Activated naive CD8-positive, alpha-beta T cell treated with anti-CD3 and anti-CD28 coated beads, Interleukin-2, amount 10 ng/mL, durations not matched to agents 7 days and 5 days (primary cell): ENCODE results near the gene LRCH1. TPM values are rescaled to one million over a fixed set of nuclear protein-coding genes. Genes with fewer than 3 reads are reported as not detected.

ENCODE experiments used
- ATAC-seq: fragments of 150-1000 bp; cut with Tn5 transposase; one replicate; pipeline ENCODE4 v1.10.0; 2021; ENCODE audit warnings: low read depth, moderate library complexity
- POLR2A ChIA-PET: fragments of 350-600 bp; sonication (Branson Sonifier 250); formaldehyde crosslinking; loops from one replicate; lab custom pipeline; 2021; ENCODE audit warnings: antibody characterized with exemption; lab: Charles Lee
- DNase-seq: peaks from one replicate; pipeline ENCODE4 v3.0.0; 2021
- H3K27ac Mint-ChIP-seq: one replicate; pipeline ENCODE4 v1.8.0; 2022; ENCODE audit warnings: mild to moderate bottlenecking, mixed read lengths
- H3K27me3 Mint-ChIP-seq: one replicate; pipeline ENCODE4 v1.8.0; 2022; ENCODE audit warnings: mild to moderate bottlenecking, moderate library complexity, mixed read lengths
- H3K36me3 Mint-ChIP-seq: one replicate; pipeline ENCODE4 v1.8.0; 2021; ENCODE audit warnings: mild to moderate bottlenecking, mixed read lengths
- H3K4me1 Mint-ChIP-seq: one replicate; pipeline ENCODE4 v1.8.0; 2021; ENCODE audit warnings: mixed read lengths
- H3K4me3 Mint-ChIP-seq: one replicate; pipeline ENCODE4 v1.8.0; 2022; ENCODE audit warnings: mild to moderate bottlenecking, moderate library complexity, mixed read lengths
- H3K9me3 Mint-ChIP-seq: one replicate; pipeline ENCODE4 v1.8.0; 2021; ENCODE audit warnings: mixed read lengths
- total RNA-seq, 2 experiments: library from RNA; stranded (reverse); gene quantifications; one replicate each; pipeline ENCODE4 v1.2.3, GENCODE V29; 2021

Gene LRCH1
- total RNA-seq, 2 experiments from 2014 or later, result 18.5 to 18.9 TPM

- Mint-ChIP-seq H3K4me1 (peaks cover 25% of the 10 kb centered on the region), H3K4me3 (no peak overlapping the region), H3K27me3 (no peaks in the 10 kb centered on the region), H3K9me3 (no peaks in the 10 kb centered on the region), H3K27ac (no peak overlapping the region), H3K36me3 (peaks cover 14% of the 10 kb centered on the region)
- DNase-seq, result no peak
- POLR2A ChIA-PET, result interaction anchor here (0.7 to 1.1 kb wide), 2 partner anchors 15 to 20 kb away, joined by 3 read pairs; no protein-coding TSS in a partner anchor
- ATAC-seq, result no peak
These were observed 22.4 kb downstream of the LRCH1 start for GRCh38 chr13:46575301-46575771.

- H3K27ac Mint-ChIP-seq, result no peak overlapping the region
- H3K4me1 Mint-ChIP-seq, result peaks cover 25% of the 10 kb centered on the region
- H3K27me3 Mint-ChIP-seq, result no peaks in the 10 kb centered on the region
- DNase-seq (no peak), ATAC-seq (no peak)
- H3K4me3 Mint-ChIP-seq, result no peak overlapping the region
- H3K36me3 Mint-ChIP-seq, result peaks cover 14% of the 10 kb centered on the region
- POLR2A ChIA-PET, result interaction anchor here (0.7 to 1.1 kb wide), 2 partner anchors 16 to 21 kb away, joined by 3 read pairs; no protein-coding TSS in a partner anchor
- H3K9me3 Mint-ChIP-seq, result no peaks in the 10 kb centered on the region
These were observed 22.9 kb downstream of the LRCH1 start for GRCh38 chr13:46575818-46576221.

GRCh38 chr13:46576762-46577161, 23.8 kb downstream of the LRCH1 start:
- Mint-ChIP-seq H3K27ac (no peak overlapping the region), H3K27me3 (no peaks in the 10 kb centered on the region), H3K9me3 (no peaks in the 10 kb centered on the region), H3K4me1 (peaks cover 24% of the 10 kb centered on the region), H3K4me3 (no peak overlapping the region), H3K36me3 (peaks cover 16% of the 10 kb centered on the region)
- POLR2A ChIA-PET, result no interaction called here
- DNase-seq (no peak), ATAC-seq (no peak)

GRCh38 chr13:46577696-46578589, 25.0 kb downstream of the LRCH1 start:
- Mint-ChIP-seq H3K9me3 (no peaks in the 10 kb centered on the region), H3K27me3 (no peaks in the 10 kb centered on the region), H3K4me3 (peak overlapping the region; percentile 50), H3K36me3 (peaks cover 16% of the 10 kb centered on the region), H3K4me1 (peaks cover 24% of the 10 kb centered on the region), H3K27ac (peak overlapping the region; percentile 35)
- peak; percentile 22 for ATAC-seq
- POLR2A ChIA-PET, result interaction anchor here (1.2 kb wide), 1 partner anchor 26 kb away, joined by 3 read pairs; no protein-coding TSS in a partner anchor
- no peak for DNase-seq

- Mint-ChIP-seq H3K4me1 (peaks cover 24% of the 10 kb centered on the region), H3K27ac (no peak overlapping the region), H3K36me3 (peaks cover 13% of the 10 kb centered on the region), H3K27me3 (no peaks in the 10 kb centered on the region), H3K9me3 (no peaks in the 10 kb centered on the region), H3K4me3 (no peak overlapping the region)
- POLR2A ChIA-PET, result no interaction called here
- ATAC-seq (no peak), DNase-seq (no peak)
These were observed 25.6 kb downstream of the LRCH1 start for GRCh38 chr13:46578590-46578975.

- Mint-ChIP-seq H3K4me1 (peaks cover 26% of the 10 kb centered on the region), H3K9me3 (no peaks in the 10 kb centered on the region), H3K27ac (no peak overlapping the region), H3K4me3 (no peak overlapping the region), H3K27me3 (no peaks in the 10 kb centered on the region), H3K36me3 (peaks cover 15% of the 10 kb centered on the region)
- ATAC-seq (no peak), DNase-seq (no peak)
- POLR2A ChIA-PET, result no interaction called here
These were observed 27.4 kb downstream of the LRCH1 start for GRCh38 chr13:46580362-46580839.

GRCh38 chr13:46582190-46582589, 29.2 kb downstream of the LRCH1 start:
- POLR2A ChIA-PET, result interaction anchor here (0.7 kb wide), 1 partner anchor 71 kb away, joined by 3 read pairs; no protein-coding TSS in a partner anchor
- ATAC-seq, result no peak

GRCh38 chr13:46586751-46587514, 34.0 kb downstream of the LRCH1 start:
- Mint-ChIP-seq H3K27ac (no peak overlapping the region), H3K36me3 (peaks cover 5% of the 10 kb centered on the region), H3K4me1 (peaks cover 31% of the 10 kb centered on the region), H3K9me3 (no peaks in the 10 kb centered on the region), H3K4me3 (no peak overlapping the region), H3K27me3 (no peaks in the 10 kb centered on the region)
- POLR2A ChIA-PET, result no interaction called here
- DNase-seq (no peak), ATAC-seq (no peak)

More at GRCh38 chr13:46582190-46582589, 29.2 kb downstream of the LRCH1 start:
- no peak for DNase-seq
- Mint-ChIP-seq H3K4me3 (no peak overlapping the region), H3K36me3 (peaks cover 15% of the 10 kb centered on the region), H3K27ac (no peak overlapping the region), H3K9me3 (no peaks in the 10 kb centered on the region), H3K27me3 (no peaks in the 10 kb centered on the region), H3K4me1 (peaks cover 27% of the 10 kb centered on the region)

- Mint-ChIP-seq H3K36me3 (peaks cover 5% of the 10 kb centered on the region), H3K27ac (no peak overlapping the region), H3K4me1 (peaks cover 37% of the 10 kb centered on the region), H3K4me3 (no peak overlapping the region), H3K27me3 (no peaks in the 10 kb centered on the region), H3K9me3 (no peaks in the 10 kb centered on the region)
- no peak for DNase-seq
- no peak for ATAC-seq
- POLR2A ChIA-PET, result no interaction called here
These were observed 34.9 kb downstream of the LRCH1 start for GRCh38 chr13:46587807-46588418.

- no peaks in the 10 kb centered on the region for H3K27me3 Mint-ChIP-seq
- H3K36me3 Mint-ChIP-seq, result peaks cover 3% of the 10 kb centered on the region
- H3K9me3 Mint-ChIP-seq, result no peaks in the 10 kb centered on the region
- no peak for DNase-seq
- H3K4me1 Mint-ChIP-seq, result peaks cover 57% of the 10 kb centered on the region
- H3K27ac Mint-ChIP-seq, result no peak overlapping the region
- POLR2A ChIA-PET, result interaction anchor here (1.3 to 1.4 kb wide), 2 partner anchors 75 to 77 kb away, joined by 3 to 4 read pairs; no protein-coding TSS in a partner anchor
- H3K4me3 Mint-ChIP-seq, result no peak overlapping the region
- ATAC-seq, result no peak
These were observed 39.4 kb downstream of the LRCH1 start for GRCh38 chr13:46592385-46592784.

- DNase-seq, result peak; percentile 45
- ATAC-seq, result peak; percentile 86
- Mint-ChIP-seq H3K36me3 (peaks cover 3% of the 10 kb centered on the region), H3K9me3 (no peaks in the 10 kb centered on the region), H3K4me3 (peak overlapping the region; percentile 61), H3K4me1 (peaks cover 62% of the 10 kb centered on the region), H3K27ac (peak overlapping the region; percentile 63), H3K27me3 (no peaks in the 10 kb centered on the region)
- POLR2A ChIA-PET, result interaction anchor here (0.8 kb wide), 1 partner anchor 42 kb away, joined by 3 read pairs; no protein-coding TSS in a partner anchor
These were observed 40.4 kb downstream of the LRCH1 start for GRCh38 chr13:46593398-46593797.

GRCh38 chr13:46594374-46595078, 41.6 kb downstream of the LRCH1 start:
- POLR2A ChIA-PET, result no interaction called here
- Mint-ChIP-seq H3K27ac (no peak overlapping the region), H3K4me3 (no peak overlapping the region), H3K27me3 (no peaks in the 10 kb centered on the region), H3K36me3 (peaks cover 10% of the 10 kb centered on the region), H3K9me3 (no peaks in the 10 kb centered on the region), H3K4me1 (peaks cover 71% of the 10 kb centered on the region)
- ATAC-seq (no peak), DNase-seq (no peak)
